ENCODE data around the gene DNAI1. TPM values are rescaled to one million over a fixed set of nuclear protein-coding genes. Genes with fewer than 3 reads are reported as not detected.

DNAI1 gene
- total and polyA plus RNA-seq, 10 donors = not detected

- peaks cover 0 to 3% (median 0%) of the 10 kb centered on the region in 7 donors for H3K27me3 ChIP-seq (replicated peaks in 1 of 7)
- H3K4me1 ChIP-seq = no peaks in the 10 kb centered on the region
- TF ChIP-seq, protein P1, sequence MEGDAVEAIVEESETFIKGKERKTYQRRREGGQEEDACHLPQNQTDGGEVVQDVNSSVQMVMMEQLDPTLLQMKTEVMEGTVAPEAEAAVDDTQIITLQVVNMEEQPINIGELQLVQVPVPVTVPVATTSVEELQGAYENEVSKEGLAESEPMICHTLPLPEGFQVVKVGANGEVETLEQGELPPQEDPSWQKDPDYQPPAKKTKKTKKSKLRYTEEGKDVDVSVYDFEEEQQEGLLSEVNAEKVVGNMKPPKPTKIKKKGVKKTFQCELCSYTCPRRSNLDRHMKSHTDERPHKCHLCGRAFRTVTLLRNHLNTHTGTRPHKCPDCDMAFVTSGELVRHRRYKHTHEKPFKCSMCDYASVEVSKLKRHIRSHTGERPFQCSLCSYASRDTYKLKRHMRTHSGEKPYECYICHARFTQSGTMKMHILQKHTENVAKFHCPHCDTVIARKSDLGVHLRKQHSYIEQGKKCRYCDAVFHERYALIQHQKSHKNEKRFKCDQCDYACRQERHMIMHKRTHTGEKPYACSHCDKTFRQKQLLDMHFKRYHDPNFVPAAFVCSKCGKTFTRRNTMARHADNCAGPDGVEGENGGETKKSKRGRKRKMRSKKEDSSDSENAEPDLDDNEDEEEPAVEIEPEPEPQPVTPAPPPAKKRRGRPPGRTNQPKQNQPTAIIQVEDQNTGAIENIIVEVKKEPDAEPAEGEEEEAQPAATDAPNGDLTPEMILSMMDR (IDR thresholded peaks at IDR 0.05 in 8 of 11, conservative IDR thresholded peaks at IDR 0.05 in 3 of 11) = no peak
- TF ChIP-seq POLR2AphosphoS5 (IDR thresholded peaks at IDR 0.05) (no peak), POLR2A (IDR thresholded peaks at IDR 0.05) (no peak)
- H3K36me3 ChIP-seq = no peaks in the 10 kb centered on the region
- no peak overlapping the region for H3K4me3 ChIP-seq
- no peak for DNase-seq
- H3K27ac ChIP-seq = no peak overlapping the region
- intact Hi-C loops (cut with DNase I; ENCODE audit: low total_unique reads) = no loop called here
- whole genome bisulfite sequencing, 5 donors = 85 to 92% (median 88%) methylated on average over 3 of the region's 3 CpGs
- no peaks in the 10 kb centered on the region for H3K9me3 ChIP-seq
These were observed 57.4 kb downstream of the DNAI1 start for GRCh38 chr9:34515959-34516358.

GRCh38 chr9:34517185-34517584 is 58.6 kb downstream of the DNAI1 start:
- TF ChIP-seq, protein P1 (IDR thresholded peaks at IDR 0.05 in 8 of 11, conservative IDR thresholded peaks at IDR 0.05 in 3 of 11) = no peak
- TF ChIP-seq POLR2AphosphoS5 (IDR thresholded peaks at IDR 0.05) (no peak), POLR2A (IDR thresholded peaks at IDR 0.05) (no peak)
- no peak for DNase-seq
- 83 to 90% (median 87%) methylated on average over 7 of the region's 7 CpGs for WGBS, 5 donors
- Histone ChIP-seq H3K36me3 (no peaks in the 10 kb centered on the region), H3K27ac (no peak overlapping the region), H3K27me3 (replicated peaks in 1 of 7) (peaks cover 0 to 10% (median 0%) of the 10 kb centered on the region in 7 donors), H3K4me1 (peaks cover 0 to 3% (median 1%) of the 10 kb centered on the region in 6 donors), H3K9me3 (no peaks in the 10 kb centered on the region), H3K4me3 (no peak overlapping the region)
- intact Hi-C loops (cut with DNase I; ENCODE audit: low total_unique reads) = no loop called here

DNA sequence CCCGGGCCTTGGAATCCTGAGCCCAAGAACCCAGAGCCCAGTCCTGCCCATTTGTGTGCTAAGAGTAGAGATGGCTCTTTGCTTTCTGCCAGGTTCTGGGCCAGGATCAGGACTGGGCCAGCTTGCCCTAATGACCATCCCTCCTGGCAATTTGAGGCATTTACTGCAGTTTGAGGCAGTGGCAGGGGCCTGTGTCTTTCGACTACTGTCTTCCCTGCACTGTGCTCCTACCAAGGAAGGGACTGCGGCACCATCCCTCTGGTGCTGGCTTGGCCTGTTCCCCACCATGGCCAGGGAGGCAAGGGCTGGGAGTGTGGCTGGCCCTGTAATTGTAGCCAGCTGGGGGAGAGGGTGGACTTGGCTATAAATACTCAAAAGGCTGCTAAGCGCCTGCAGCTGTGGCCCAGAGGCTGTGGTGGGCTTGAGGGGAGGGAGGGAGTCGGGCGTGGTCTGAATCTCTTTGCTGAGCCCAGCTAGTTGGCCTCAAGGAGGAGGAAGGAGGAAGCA is 59.6 kb downstream of the DNAI1 start:
- Histone ChIP-seq H3K36me3 (no peaks in the 10 kb centered on the region), H3K9me3 (no peaks in the 10 kb centered on the region), H3K4me3 (no peak overlapping the region), H3K27me3 (replicated peaks in 1 of 7) (peaks cover 0 to 17% (median 0%) of the 10 kb centered on the region in 7 donors), H3K27ac (no peak overlapping the region), H3K4me1 (peaks cover 0 to 11% (median 6%) of the 10 kb centered on the region in 6 donors)
- TF ChIP-seq POLR2A (IDR thresholded peaks at IDR 0.05) = no peak
- DNase-seq = no peak
- WGBS, 5 donors = 64 to 81% (median 78%) methylated on average over 6 of the region's 6 CpGs
- intact Hi-C loops (cut with DNase I; ENCODE audit: low total_unique reads) = no loop called here

DNA sequence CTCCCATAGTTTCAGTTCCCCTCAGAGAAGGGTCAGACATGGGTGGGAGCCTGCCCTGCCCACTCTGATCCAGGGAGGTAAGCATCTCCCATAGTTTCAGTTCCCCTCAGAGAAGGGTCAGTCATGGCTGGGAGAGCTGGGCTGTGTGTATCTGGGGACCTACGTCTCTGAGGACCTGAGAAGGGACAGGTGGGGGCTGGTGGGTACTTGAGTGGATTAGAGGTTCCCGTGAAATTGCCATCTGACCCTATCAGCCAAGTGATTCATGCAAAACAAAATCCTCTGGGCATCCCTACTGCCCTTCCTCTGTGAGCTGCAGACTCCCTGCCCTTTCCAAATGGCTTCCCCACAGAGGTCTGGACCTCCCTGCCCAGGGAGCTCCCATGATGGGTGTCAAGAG is 60.3 kb downstream of the DNAI1 start:
- Histone ChIP-seq H3K27me3 (replicated peaks in 1 of 7) (peaks cover 0 to 24% (median 0%) of the 10 kb centered on the region in 7 donors), H3K4me1 (peaks cover 0 to 17% (median 11%) of the 10 kb centered on the region in 6 donors), H3K9me3 (no peaks in the 10 kb centered on the region), H3K27ac (no peak overlapping the region), H3K4me3 (no peak overlapping the region), H3K36me3 (no peaks in the 10 kb centered on the region)
- no peak for DNase-seq
- intact Hi-C loops (cut with DNase I; ENCODE audit: low total_unique reads) = no loop called here
- TF ChIP-seq POLR2A (IDR thresholded peaks at IDR 0.05) (no peak), POLR2AphosphoS5 (IDR thresholded peaks at IDR 0.05) (no peak)
- TF ChIP-seq, protein P1 (IDR thresholded peaks at IDR 0.05 in 8 of 11, conservative IDR thresholded peaks at IDR 0.05 in 3 of 11) = no peak
- 58 to 88% (median 76%) methylated on average over 2 of the region's 2 CpGs for WGBS, 5 donors
